Rectal smooth muscle tissue (tissue), 1 donor: ENCODE results near the gene PTDSS2.

Experiments
- H3K27ac ChIP-seq: one replicate; pipeline ENCODE4 v1.7.0; 2013; ENCODE audit warnings: low read depth, low read length, inconsistent platforms
- H3K27me3 ChIP-seq: one replicate; pipeline ENCODE4 v1.7.0; 2013; ENCODE audit warnings: low read length; ENCODE audit not compliant: control insufficient read depth, insufficient read depth
- H3K36me3 ChIP-seq: one replicate; pipeline ENCODE4 v1.7.0; 2013; ENCODE audit warnings: low read length; ENCODE audit not compliant: control insufficient read depth, insufficient read depth
- H3K4me1 ChIP-seq: one replicate; pipeline ENCODE4 v1.7.0; 2013; ENCODE audit warnings: low read length; ENCODE audit not compliant: control insufficient read depth, insufficient read depth
- H3K4me3 ChIP-seq: one replicate; pipeline ENCODE4 v1.7.0; 2013; ENCODE audit warnings: low read length
- H3K9ac ChIP-seq: one replicate; pipeline ENCODE4 v1.7.0; 2013; ENCODE audit warnings: low read length

The PTDSS2 gene

GRCh38 chr11:489610-490185 is 39.6 kb downstream of the PTDSS2 start:
- H3K4me3 ChIP-seq, result no peak overlapping the region
- no peak overlapping the region for H3K9ac ChIP-seq
- H3K4me1 ChIP-seq, result no peaks in the 10 kb centered on the region
- no peaks in the 10 kb centered on the region for H3K27me3 ChIP-seq
- no peaks in the 10 kb centered on the region for H3K36me3 ChIP-seq
- H3K27ac ChIP-seq, result no peak overlapping the region

GRCh38 chr11:490186-490929 is 40.3 kb downstream of the PTDSS2 start:
- no peaks in the 10 kb centered on the region for H3K4me1 ChIP-seq
- no peaks in the 10 kb centered on the region for H3K36me3 ChIP-seq
- H3K4me3 ChIP-seq, result no peak overlapping the region
- no peak overlapping the region for H3K9ac ChIP-seq
- H3K27ac ChIP-seq, result no peak overlapping the region
- H3K27me3 ChIP-seq, result no peaks in the 10 kb centered on the region

GRCh38 chr11:490930-491260 is 40.8 kb downstream of the PTDSS2 start:
- no peak overlapping the region for H3K4me3 ChIP-seq
- no peak overlapping the region for H3K9ac ChIP-seq
- no peak overlapping the region for H3K27ac ChIP-seq
- no peaks in the 10 kb centered on the region for H3K27me3 ChIP-seq
- peaks cover 2% of the 10 kb centered on the region for H3K36me3 ChIP-seq
- H3K4me1 ChIP-seq, result no peaks in the 10 kb centered on the region

GRCh38 chr11:491358-491757 is 41.3 kb downstream of the PTDSS2 start:
- peaks cover 2% of the 10 kb centered on the region for H3K36me3 ChIP-seq
- no peaks in the 10 kb centered on the region for H3K4me1 ChIP-seq
- H3K27ac ChIP-seq, result no peak overlapping the region
- H3K4me3 ChIP-seq, result no peak overlapping the region
- H3K27me3 ChIP-seq, result no peaks in the 10 kb centered on the region
- no peak overlapping the region for H3K9ac ChIP-seq

- no peak overlapping the region for H3K9ac ChIP-seq
- H3K27ac ChIP-seq, result no peak overlapping the region
- peaks cover 14% of the 10 kb centered on the region for H3K36me3 ChIP-seq
These were observed 42.5 kb downstream of the PTDSS2 start for GRCh38 chr11:492427-493226.

GRCh38 chr11:494761-495536 is 44.9 kb downstream of the PTDSS2 start:
- Histone ChIP-seq H3K36me3 (peaks cover 30% of the 10 kb centered on the region), H3K27ac (no peak overlapping the region), H3K9ac (no peak overlapping the region), H3K27me3 (no peaks in the 10 kb centered on the region), H3K4me1 (no peaks in the 10 kb centered on the region), H3K4me3 (no peak overlapping the region)

More at GRCh38 chr11:492427-493226, 42.5 kb downstream of the PTDSS2 start:
- Histone ChIP-seq H3K27me3 (no peaks in the 10 kb centered on the region), H3K4me1 (no peaks in the 10 kb centered on the region), H3K4me3 (no peak overlapping the region)

GRCh38 chr11:495537-495931 is 45.5 kb downstream of the PTDSS2 start:
- H3K36me3 ChIP-seq, result peaks cover 36% of the 10 kb centered on the region
- H3K27me3 ChIP-seq, result no peaks in the 10 kb centered on the region
- no peaks in the 10 kb centered on the region for H3K4me1 ChIP-seq
- no peak overlapping the region for H3K4me3 ChIP-seq
- no peak overlapping the region for H3K27ac ChIP-seq
- H3K9ac ChIP-seq, result no peak overlapping the region

- Histone ChIP-seq H3K4me1 (no peaks in the 10 kb centered on the region), H3K9ac (no peak overlapping the region), H3K36me3 (peaks cover 40% of the 10 kb centered on the region), H3K27me3 (no peaks in the 10 kb centered on the region), H3K27ac (no peak overlapping the region), H3K4me3 (no peak overlapping the region)
These were observed 46.9 kb downstream of the PTDSS2 start for GRCh38 chr11:496834-497564.

GRCh38 chr11:497565-498296 is 47.7 kb downstream of the PTDSS2 start:
- Histone ChIP-seq H3K9ac (no peak overlapping the region), H3K27me3 (no peaks in the 10 kb centered on the region), H3K27ac (no peak overlapping the region), H3K36me3 (peaks cover 40% of the 10 kb centered on the region), H3K4me3 (no peak overlapping the region), H3K4me1 (no peaks in the 10 kb centered on the region)

GRCh38 chr11:498297-499181 is 48.5 kb downstream of the PTDSS2 start:
- no peak overlapping the region for H3K27ac ChIP-seq
- H3K27me3 ChIP-seq, result no peaks in the 10 kb centered on the region
- H3K9ac ChIP-seq, result no peak overlapping the region
- peaks cover 40% of the 10 kb centered on the region for H3K36me3 ChIP-seq
- no peak overlapping the region for H3K4me3 ChIP-seq
- H3K4me1 ChIP-seq, result no peaks in the 10 kb centered on the region
